ENCODE results near the gene DPH2.

Gene DPH2

GRCh38 chr1:43995984-43996732 lies 26.3 kb downstream of the DPH2 start:
- no peaks in the 10 kb centered on the region for H3K27me3 ChIP-seq (ENCODE audit: insufficient read depth, low read depth, severe bottlenecking)
- no peak for DNase-seq
- no peak for TF ChIP-seq CTCF (IDR thresholded peaks at IDR 0.05; ENCODE audit: low read depth, low read length)
- H3K27ac ChIP-seq, result no peak overlapping the region
- no peak overlapping the region for H3K4me3 ChIP-seq (ENCODE audit: low read depth, low read length)
- no peaks in the 10 kb centered on the region for H3K36me3 ChIP-seq
- H3K9me3 ChIP-seq (ENCODE audit: severe bottlenecking), result no peaks in the 10 kb centered on the region

- Histone ChIP-seq H3K9me3 (ENCODE audit: severe bottlenecking) (no peaks in the 10 kb centered on the region), H3K4me3 (ENCODE audit: low read depth, low read length) (no peak overlapping the region), H3K27ac (no peak overlapping the region), H3K27me3 (ENCODE audit: insufficient read depth, low read depth, severe bottlenecking) (no peaks in the 10 kb centered on the region), H3K36me3 (no peaks in the 10 kb centered on the region)
- DNase-seq, result no peak
- TF ChIP-seq CTCF (IDR thresholded peaks at IDR 0.05; ENCODE audit: low read depth, low read length), result no peak
These were observed 26.9 kb downstream of the DPH2 start for GRCh38 chr1:43996733-43997115.

- Histone ChIP-seq H3K27me3 (ENCODE audit: insufficient read depth, low read depth, severe bottlenecking) (no peaks in the 10 kb centered on the region), H3K4me3 (ENCODE audit: low read depth, low read length) (no peak overlapping the region), H3K9me3 (ENCODE audit: severe bottlenecking) (no peaks in the 10 kb centered on the region), H3K27ac (no peak overlapping the region), H3K36me3 (no peaks in the 10 kb centered on the region)
- no peak for DNase-seq
- TF ChIP-seq CTCF (IDR thresholded peaks at IDR 0.05; ENCODE audit: low read depth, low read length), result no peak
These were observed 27.6 kb downstream of the DPH2 start for GRCh38 chr1:43997295-43997999.

GRCh38 chr1:43998000-43998378 lies 28.2 kb downstream of the DPH2 start:
- H3K9me3 ChIP-seq (ENCODE audit: severe bottlenecking), result no peaks in the 10 kb centered on the region
- H3K27ac ChIP-seq, result no peak overlapping the region
- no peak for DNase-seq
- TF ChIP-seq CTCF (IDR thresholded peaks at IDR 0.05; ENCODE audit: low read depth, low read length), result no peak
- no peaks in the 10 kb centered on the region for H3K36me3 ChIP-seq
- H3K27me3 ChIP-seq (ENCODE audit: insufficient read depth, low read depth, severe bottlenecking), result no peaks in the 10 kb centered on the region
- H3K4me3 ChIP-seq (ENCODE audit: low read depth, low read length), result no peak overlapping the region

- no peak overlapping the region for H3K27ac ChIP-seq
- H3K36me3 ChIP-seq, result no peaks in the 10 kb centered on the region
- no peak for TF ChIP-seq CTCF (IDR thresholded peaks at IDR 0.05; ENCODE audit: low read depth, low read length)
- H3K4me3 ChIP-seq (ENCODE audit: low read depth, low read length), result no peak overlapping the region
- H3K27me3 ChIP-seq (ENCODE audit: insufficient read depth, low read depth, severe bottlenecking), result no peaks in the 10 kb centered on the region
- no peaks in the 10 kb centered on the region for H3K9me3 ChIP-seq (ENCODE audit: severe bottlenecking)
- DNase-seq, result no peak
These were observed 29.6 kb downstream of the DPH2 start for GRCh38 chr1:43999455-43999854.

Data from WERI-Rb-1 (cell line).